ENCODE data around the gene ARHGAP8. TPM values are rescaled to one million over a fixed set of nuclear protein-coding genes. Genes with fewer than 3 reads are reported as not detected.

Gene ARHGAP8
- total RNA-seq, 2 donors from 2014 or later: 4.7 to 7.1 TPM

GRCh38 chr22:44755417-44755816 is 3.0 kb downstream of the ARHGAP8 start:
- no peak for DNase-seq
- Mint-ChIP-seq H3K4me3 (no peak overlapping the region), H3K4me1 (peaks cover 2% of the 10 kb centered on the region), H3K27me3 (peaks cover 42% of the 10 kb centered on the region), H3K36me3 (ENCODE audit: low read depth) (peaks cover 4% of the 10 kb centered on the region), H3K27ac (no peak overlapping the region)
- no peak for ATAC-seq
- no peaks in the 10 kb centered on the region for H3K9me3 ChIP-seq (ENCODE audit: control insufficient read depth, low read length, poor library complexity, severe bottlenecking)

- H3K4me3 Mint-ChIP-seq: no peak overlapping the region
- no peak overlapping the region for H3K27ac Mint-ChIP-seq
- peaks cover 2% of the 10 kb centered on the region for H3K4me1 Mint-ChIP-seq
- DNase-seq (no peak), ATAC-seq (no peak)
- peaks cover 42% of the 10 kb centered on the region for H3K27me3 Mint-ChIP-seq
- no peaks in the 10 kb centered on the region for H3K9me3 ChIP-seq (ENCODE audit: control insufficient read depth, low read length, poor library complexity, severe bottlenecking)
- peaks cover 4% of the 10 kb centered on the region for H3K36me3 Mint-ChIP-seq (ENCODE audit: low read depth)
Observed at GRCh38 chr22:44755956-44756361, 3.6 kb downstream of the ARHGAP8 start.

- H3K9me3 ChIP-seq (ENCODE audit: control insufficient read depth, low read length, poor library complexity, severe bottlenecking): no peaks in the 10 kb centered on the region
- Mint-ChIP-seq H3K36me3 (ENCODE audit: low read depth) (peaks cover 5% of the 10 kb centered on the region), H3K27me3 (peaks cover 35% of the 10 kb centered on the region), H3K4me3 (no peak overlapping the region), H3K27ac (no peak overlapping the region), H3K4me1 (no peaks in the 10 kb centered on the region)
- DNase-seq (no peak), ATAC-seq (no peak)
Observed at GRCh38 chr22:44758344-44758973, 6.1 kb downstream of the ARHGAP8 start.

GRCh38 chr22:44759001-44759400 is 6.6 kb downstream of the ARHGAP8 start:
- Mint-ChIP-seq H3K27ac (no peak overlapping the region), H3K4me3 (no peak overlapping the region), H3K36me3 (ENCODE audit: low read depth) (peaks cover 4% of the 10 kb centered on the region), H3K27me3 (peaks cover 29% of the 10 kb centered on the region), H3K4me1 (no peaks in the 10 kb centered on the region)
- DNase-seq (no peak), ATAC-seq (no peak)
- no peaks in the 10 kb centered on the region for H3K9me3 ChIP-seq (ENCODE audit: control insufficient read depth, low read length, poor library complexity, severe bottlenecking)

GRCh38 chr22:44759430-44760310 is 7.3 kb downstream of the ARHGAP8 start:
- no peak overlapping the region for H3K27ac Mint-ChIP-seq
- no peaks in the 10 kb centered on the region for H3K4me1 Mint-ChIP-seq
- no peaks in the 10 kb centered on the region for H3K9me3 ChIP-seq (ENCODE audit: control insufficient read depth, low read length, poor library complexity, severe bottlenecking)
- ATAC-seq: no peak
- no peak overlapping the region for H3K4me3 Mint-ChIP-seq
- DNase-seq: no peak
- H3K36me3 Mint-ChIP-seq (ENCODE audit: low read depth): peaks cover 4% of the 10 kb centered on the region
- peaks cover 24% of the 10 kb centered on the region for H3K27me3 Mint-ChIP-seq

- no peak overlapping the region for H3K27ac Mint-ChIP-seq
Observed at GRCh38 chr22:44760476-44760875, 8.1 kb downstream of the ARHGAP8 start.

GRCh38 chr22:44761025-44761424 is 8.7 kb downstream of the ARHGAP8 start:
- no peaks in the 10 kb centered on the region for H3K9me3 ChIP-seq (ENCODE audit: control insufficient read depth, low read length, poor library complexity, severe bottlenecking)
- Mint-ChIP-seq H3K36me3 (ENCODE audit: low read depth) (peaks cover 4% of the 10 kb centered on the region), H3K4me1 (no peaks in the 10 kb centered on the region), H3K27ac (no peak overlapping the region), H3K27me3 (peaks cover 12% of the 10 kb centered on the region), H3K4me3 (no peak overlapping the region)
- DNase-seq (no peak), ATAC-seq (no peak)

More at GRCh38 chr22:44760476-44760875, 8.1 kb downstream of the ARHGAP8 start:
- no peaks in the 10 kb centered on the region for H3K9me3 ChIP-seq (ENCODE audit: control insufficient read depth, low read length, poor library complexity, severe bottlenecking)
- H3K4me3 Mint-ChIP-seq: no peak overlapping the region
- ATAC-seq: no peak
- no peak for DNase-seq
- peaks cover 4% of the 10 kb centered on the region for H3K36me3 Mint-ChIP-seq (ENCODE audit: low read depth)
- peaks cover 16% of the 10 kb centered on the region for H3K27me3 Mint-ChIP-seq
- no peaks in the 10 kb centered on the region for H3K4me1 Mint-ChIP-seq

GRCh38 chr22:44764373-44764772 is 12.0 kb downstream of the ARHGAP8 start:
- Mint-ChIP-seq H3K4me3 (no peak overlapping the region), H3K4me1 (peaks cover 3% of the 10 kb centered on the region), H3K27ac (no peak overlapping the region), H3K36me3 (ENCODE audit: low read depth) (peaks cover 2% of the 10 kb centered on the region), H3K27me3 (peaks cover 11% of the 10 kb centered on the region)
- ATAC-seq (no peak), DNase-seq (no peak)
- H3K9me3 ChIP-seq (ENCODE audit: control insufficient read depth, low read length, poor library complexity, severe bottlenecking): no peaks in the 10 kb centered on the region

- Mint-ChIP-seq H3K27me3 (peaks cover 6% of the 10 kb centered on the region), H3K4me1 (peaks cover 3% of the 10 kb centered on the region), H3K4me3 (no peak overlapping the region), H3K36me3 (ENCODE audit: low read depth) (peaks cover 2% of the 10 kb centered on the region), H3K27ac (no peak overlapping the region)
- no peak for ATAC-seq
- DNase-seq: no peak
- no peaks in the 10 kb centered on the region for H3K9me3 ChIP-seq (ENCODE audit: control insufficient read depth, low read length, poor library complexity, severe bottlenecking)
Observed at GRCh38 chr22:44764974-44765373, 12.6 kb downstream of the ARHGAP8 start.

- H3K36me3 Mint-ChIP-seq (ENCODE audit: low read depth): peaks cover 2% of the 10 kb centered on the region
- no peak overlapping the region for H3K27ac Mint-ChIP-seq
- no peak for ATAC-seq
- H3K27me3 Mint-ChIP-seq: peaks cover 6% of the 10 kb centered on the region
- no peaks in the 10 kb centered on the region for H3K9me3 ChIP-seq (ENCODE audit: control insufficient read depth, low read length, poor library complexity, severe bottlenecking)
- no peak for DNase-seq
- no peak overlapping the region for H3K4me3 Mint-ChIP-seq
- peaks cover 3% of the 10 kb centered on the region for H3K4me1 Mint-ChIP-seq
Observed at GRCh38 chr22:44765571-44766285, 13.4 kb downstream of the ARHGAP8 start.

GRCh38 chr22:44773082-44773481 is 20.7 kb downstream of the ARHGAP8 start:
- ATAC-seq: no peak
- DNase-seq: no peak
- no peaks in the 10 kb centered on the region for H3K4me1 Mint-ChIP-seq
- no peak overlapping the region for H3K27ac Mint-ChIP-seq
- H3K36me3 Mint-ChIP-seq (ENCODE audit: low read depth): no peaks in the 10 kb centered on the region
- H3K27me3 Mint-ChIP-seq: no peaks in the 10 kb centered on the region
- peaks cover 5% of the 10 kb centered on the region for H3K9me3 ChIP-seq (ENCODE audit: control insufficient read depth, low read length, poor library complexity, severe bottlenecking)
- no peak overlapping the region for H3K4me3 Mint-ChIP-seq

GRCh38 chr22:44775862-44776261 is 23.5 kb downstream of the ARHGAP8 start:
- peaks cover 5% of the 10 kb centered on the region for H3K9me3 ChIP-seq (ENCODE audit: control insufficient read depth, low read length, poor library complexity, severe bottlenecking)
- no peak for ATAC-seq
- no peak overlapping the region for H3K4me3 Mint-ChIP-seq
- H3K36me3 Mint-ChIP-seq (ENCODE audit: low read depth): no peaks in the 10 kb centered on the region
- peaks cover 9% of the 10 kb centered on the region for H3K27me3 Mint-ChIP-seq
- DNase-seq: no peak
- no peaks in the 10 kb centered on the region for H3K4me1 Mint-ChIP-seq
- H3K27ac Mint-ChIP-seq: no peak overlapping the region

GRCh38 chr22:44776605-44777363 is 24.4 kb downstream of the ARHGAP8 start:
- H3K9me3 ChIP-seq (ENCODE audit: control insufficient read depth, low read length, poor library complexity, severe bottlenecking): peaks cover 5% of the 10 kb centered on the region
- Mint-ChIP-seq H3K4me3 (no peak overlapping the region), H3K27ac (no peak overlapping the region), H3K36me3 (ENCODE audit: low read depth) (no peaks in the 10 kb centered on the region), H3K4me1 (no peaks in the 10 kb centered on the region), H3K27me3 (peaks cover 9% of the 10 kb centered on the region)
- ATAC-seq (no peak), DNase-seq (no peak)
